HEK293 (cell line): Measurements from ENCODE around the gene MYH6.

Source experiments
- BCL11A ChIP-seq: fragments of 450-650 bp; formaldehyde crosslinking; IDR thresholded peaks from 2 replicates; pipeline ENCODE4 v1.5.1; 2016; ENCODE audit warnings: low read depth, missing biosample characterization, missing genetic modification characterization
- HOXC10 ChIP-seq: sonication (generic); formaldehyde crosslinking; IDR thresholded peaks from 2 replicates; pipeline ENCODE4 v1.8.1; 2023; ENCODE audit warnings: mild to moderate bottlenecking, missing genetic modification reagents
- OVOL3 ChIP-seq: fragments of 450-650 bp; formaldehyde crosslinking; IDR thresholded peaks from 2 replicates; pipeline ENCODE4 v1.5.1; 2016; ENCODE audit warnings: missing biosample characterization, missing genetic modification characterization
- PBX3 ChIP-seq: sonication (generic); formaldehyde crosslinking; IDR thresholded peaks from 2 replicates; pipeline ENCODE4 v1.8.1; 2022; ENCODE audit warnings: mild to moderate bottlenecking, moderate library complexity, missing genetic modification reagents
- PRDM6 ChIP-seq: fragments of 450-650 bp; formaldehyde crosslinking; IDR thresholded peaks from 2 replicates; pipeline ENCODE4 v1.5.1; 2017; ENCODE audit warnings: missing biosample characterization, missing genetic modification characterization
- SALL2 ChIP-seq: fragments of 450-650 bp; formaldehyde crosslinking; IDR thresholded peaks from 2 replicates; pipeline ENCODE4 v1.5.0; 2017; ENCODE audit warnings: missing biosample characterization, mild to moderate bottlenecking, missing genetic modification characterization, borderline replicate concordance
- TCF7L2 ChIP-seq: IDR thresholded peaks from 2 replicates; pipeline ENCODE4 v1.6.1; 2011; ENCODE audit warnings: low read depth, mild to moderate bottlenecking, inconsistent platforms, low read length, moderate library complexity, borderline replicate concordance
- TRIM28 ChIP-seq: IDR thresholded peaks from 2 replicates; pipeline ENCODE4 v1.6.1; 2011; ENCODE audit warnings: low read length, control low read depth, borderline replicate concordance
- WT1 ChIP-seq: fragments of 450-650 bp; formaldehyde crosslinking; IDR thresholded peaks from 2 replicates; pipeline ENCODE4 v1.5.1; 2016; ENCODE audit warnings: missing biosample characterization, missing genetic modification characterization
- ZBTB11 ChIP-seq: fragments of 450-650 bp; formaldehyde crosslinking; conservative IDR thresholded peaks from 2 replicates; pipeline ENCODE4 v1.5.1; 2016; ENCODE audit warnings: low read depth, missing biosample characterization, missing genetic modification characterization
- ZBTB17 ChIP-seq: fragments of 450-650 bp; formaldehyde crosslinking; IDR thresholded peaks from 2 replicates; pipeline ENCODE4 v1.5.1; 2016; ENCODE audit warnings: missing biosample characterization, missing genetic modification characterization
- ZNF169 ChIP-seq: fragments of 450-650 bp; formaldehyde crosslinking; IDR thresholded peaks from 2 replicates; pipeline ENCODE4 v1.5.1; 2016; ENCODE audit warnings: missing biosample characterization, missing genetic modification characterization
- ZNF2 ChIP-seq: fragments of 450-650 bp; formaldehyde crosslinking; IDR thresholded peaks from 2 replicates; pipeline ENCODE4 v1.5.1; 2016; ENCODE audit warnings: missing biosample characterization, missing genetic modification characterization
- ZNF214 ChIP-seq: fragments of 450-650 bp; formaldehyde crosslinking; IDR thresholded peaks from 2 replicates; pipeline ENCODE4 v1.5.1; 2017; ENCODE audit warnings: missing biosample characterization, mild to moderate bottlenecking, missing genetic modification characterization, borderline replicate concordance
- ZNF239 ChIP-seq: fragments of 450-650 bp; formaldehyde crosslinking; IDR thresholded peaks from 2 replicates; pipeline ENCODE4 v1.5.1; 2016; ENCODE audit warnings: missing biosample characterization, missing genetic modification characterization
- ZNF24 ChIP-seq: fragments of 450-650 bp; formaldehyde crosslinking; IDR thresholded peaks from 2 replicates; pipeline ENCODE4 v1.5.1; 2016; ENCODE audit warnings: missing biosample characterization, missing genetic modification characterization
- ZNF394 ChIP-seq: fragments of 450-650 bp; formaldehyde crosslinking; IDR thresholded peaks from 2 replicates; pipeline ENCODE4 v1.5.1; 2016; ENCODE audit warnings: missing biosample characterization, missing genetic modification characterization, mild to moderate bottlenecking, moderate library complexity, borderline replicate concordance
- ZNF610 ChIP-seq: fragments of 450-650 bp; formaldehyde crosslinking; IDR thresholded peaks from 2 replicates; pipeline ENCODE4 v1.5.1; 2016; ENCODE audit warnings: missing biosample characterization, missing genetic modification characterization, borderline replicate concordance
- ZNF692 ChIP-seq: fragments of 450-650 bp; formaldehyde crosslinking; IDR thresholded peaks from 2 replicates; pipeline ENCODE4 v1.5.1; 2016; ENCODE audit warnings: missing biosample characterization, missing genetic modification characterization
- ZNF76 ChIP-seq: fragments of 450-650 bp; formaldehyde crosslinking; IDR thresholded peaks from 2 replicates; pipeline ENCODE4; 2016; ENCODE audit warnings: low read depth, missing biosample characterization, missing genetic modification characterization, borderline replicate concordance
- ZNF777 ChIP-seq: fragments of 450-650 bp; formaldehyde crosslinking; IDR thresholded peaks from 2 replicates; pipeline ENCODE4 v1.5.1; 2017; ENCODE audit warnings: missing biosample characterization, missing genetic modification characterization, borderline replicate concordance
- ZSCAN5A ChIP-seq: fragments of 450-650 bp; formaldehyde crosslinking; IDR thresholded peaks from 2 replicates; pipeline ENCODE4 v1.5.1; 2016; ENCODE audit warnings: missing biosample characterization, missing genetic modification characterization
- TF ChIP-seq, protein P1 (sequence below): fragments of 450-650 bp; formaldehyde crosslinking; IDR thresholded peaks from 2 replicates; pipeline ENCODE4 v1.5.1; 2017; ENCODE audit warnings: missing biosample characterization, missing genetic modification characterization
- TF ChIP-seq, protein P2 (sequence below): fragments of 450-650 bp; formaldehyde crosslinking; IDR thresholded peaks from 2 replicates; pipeline ENCODE4 v1.5.1; 2016; ENCODE audit warnings: missing biosample characterization, missing genetic modification characterization
- TF ChIP-seq, protein P3 (sequence below): fragments of 450-650 bp; formaldehyde crosslinking; IDR thresholded peaks from 2 replicates; pipeline ENCODE4 v1.5.1; 2016; ENCODE audit warnings: missing biosample characterization, missing genetic modification characterization

Gene MYH6

GRCh38 chr14:23352506-23353432 is 55.3 kb downstream of the MYH6 start, which contains the start of gene SLC22A17 (continued):
- TF ChIP-seq BCL11A (tag by site-specific recombination) (no peak), ZBTB17 (tag by site-specific recombination) (peak; percentile 97), ZNF394 (tag by site-specific recombination) (no peak; the same call in 1 of the 2 replicates), PBX3 (CRISPR knock-in tag) (peak; percentile 71; the same call in 1 of the 2 replicates), ZNF214 (tag by site-specific recombination) (no peak), ZNF610 (no peak), ZNF169 (tag by site-specific recombination) (no peak), TCF7L2 (no peak), ZNF76 (tag by site-specific recombination) (no peak), ZNF239 (no peak), ZBTB11 (tag by site-specific recombination) (no peak), ZNF24 (tag by site-specific recombination) (peak; percentile 99), OVOL3 (no peak), PRDM6 (no peak), ZNF692 (peak; percentile 54; the same call in 1 of the 2 replicates), ZSCAN5A (no peak), WT1 (tag by site-specific recombination) (no peak), ZNF777 (peak; percentile 38; the same call in 1 of the 2 replicates), SALL2 (no peak), HOXC10 (no peak), TRIM28 (no peak), ZNF2 (tag by site-specific recombination) (0 out of 2 replicates have a peak, but pooled peaks have one; percentile 34)
- TF ChIP-seq, protein P1, sequence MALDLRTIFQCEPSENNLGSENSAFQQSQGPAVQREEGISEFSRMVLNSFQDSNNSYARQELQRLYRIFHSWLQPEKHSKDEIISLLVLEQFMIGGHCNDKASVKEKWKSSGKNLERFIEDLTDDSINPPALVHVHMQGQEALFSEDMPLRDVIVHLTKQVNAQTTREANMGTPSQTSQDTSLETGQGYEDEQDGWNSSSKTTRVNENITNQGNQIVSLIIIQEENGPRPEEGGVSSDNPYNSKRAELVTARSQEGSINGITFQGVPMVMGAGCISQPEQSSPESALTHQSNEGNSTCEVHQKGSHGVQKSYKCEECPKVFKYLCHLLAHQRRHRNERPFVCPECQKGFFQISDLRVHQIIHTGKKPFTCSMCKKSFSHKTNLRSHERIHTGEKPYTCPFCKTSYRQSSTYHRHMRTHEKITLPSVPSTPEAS (tag by site-specific recombination), result no peak
- TF ChIP-seq, protein P2, sequence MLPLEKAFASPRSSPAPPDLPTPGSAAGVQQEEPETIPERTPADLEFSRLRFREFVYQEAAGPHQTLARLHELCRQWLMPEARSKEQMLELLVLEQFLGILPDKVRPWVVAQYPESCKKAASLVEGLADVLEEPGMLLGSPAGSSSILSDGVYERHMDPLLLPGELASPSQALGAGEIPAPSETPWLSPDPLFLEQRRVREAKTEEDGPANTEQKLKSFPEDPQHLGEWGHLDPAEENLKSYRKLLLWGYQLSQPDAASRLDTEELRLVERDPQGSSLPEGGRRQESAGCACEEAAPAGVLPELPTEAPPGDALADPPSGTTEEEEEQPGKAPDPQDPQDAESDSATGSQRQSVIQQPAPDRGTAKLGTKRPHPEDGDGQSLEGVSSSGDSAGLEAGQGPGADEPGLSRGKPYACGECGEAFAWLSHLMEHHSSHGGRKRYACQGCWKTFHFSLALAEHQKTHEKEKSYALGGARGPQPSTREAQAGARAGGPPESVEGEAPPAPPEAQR, result no peak
- TF ChIP-seq, protein P3, sequence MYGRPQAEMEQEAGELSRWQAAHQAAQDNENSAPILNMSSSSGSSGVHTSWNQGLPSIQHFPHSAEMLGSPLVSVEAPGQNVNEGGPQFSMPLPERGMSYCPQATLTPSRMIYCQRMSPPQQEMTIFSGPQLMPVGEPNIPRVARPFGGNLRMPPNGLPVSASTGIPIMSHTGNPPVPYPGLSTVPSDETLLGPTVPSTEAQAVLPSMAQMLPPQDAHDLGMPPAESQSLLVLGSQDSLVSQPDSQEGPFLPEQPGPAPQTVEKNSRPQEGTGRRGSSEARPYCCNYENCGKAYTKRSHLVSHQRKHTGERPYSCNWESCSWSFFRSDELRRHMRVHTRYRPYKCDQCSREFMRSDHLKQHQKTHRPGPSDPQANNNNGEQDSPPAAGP (tag by site-specific recombination), result peak; percentile 40; the same call in 1 of the 2 replicates
